GM19099 (cell line): Measurements from ENCODE around the gene SAXO1.

ENCODE experiments used
- POLR2A ChIP-seq: IDR thresholded peaks from 3 replicates; pipeline ENCODE4 v1.6.1; 2011; ENCODE audit warnings: low read depth; ENCODE audit not compliant: insufficient read length; ENCODE audit errors: extremely low read depth

The SAXO1 gene

DNA sequence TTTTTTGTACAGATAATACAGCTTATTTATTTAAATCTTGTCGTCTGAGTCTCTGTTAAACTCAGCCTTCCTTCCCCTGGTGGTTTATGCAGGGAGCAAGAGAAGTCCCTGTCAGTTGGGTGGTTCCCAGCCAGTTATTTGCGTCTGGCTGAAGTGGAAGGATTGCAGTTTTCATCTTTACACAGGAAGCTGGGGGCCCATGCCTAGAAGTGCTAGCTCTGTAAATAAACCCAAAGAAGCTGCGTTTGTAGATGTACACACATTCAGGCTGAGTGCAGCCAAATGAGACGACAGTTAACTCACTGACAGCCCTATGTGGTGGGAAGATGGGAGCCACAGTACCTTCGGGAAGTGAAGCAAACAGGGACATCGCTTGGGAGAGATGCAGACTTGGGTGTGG is 122.1 kb downstream of the SAXO1 start:
- no peak for TF ChIP-seq POLR2A

GRCh38 chr9:18910435-18910834 is 122.6 kb downstream of the SAXO1 start:
- no peak for TF ChIP-seq POLR2A

DNA sequence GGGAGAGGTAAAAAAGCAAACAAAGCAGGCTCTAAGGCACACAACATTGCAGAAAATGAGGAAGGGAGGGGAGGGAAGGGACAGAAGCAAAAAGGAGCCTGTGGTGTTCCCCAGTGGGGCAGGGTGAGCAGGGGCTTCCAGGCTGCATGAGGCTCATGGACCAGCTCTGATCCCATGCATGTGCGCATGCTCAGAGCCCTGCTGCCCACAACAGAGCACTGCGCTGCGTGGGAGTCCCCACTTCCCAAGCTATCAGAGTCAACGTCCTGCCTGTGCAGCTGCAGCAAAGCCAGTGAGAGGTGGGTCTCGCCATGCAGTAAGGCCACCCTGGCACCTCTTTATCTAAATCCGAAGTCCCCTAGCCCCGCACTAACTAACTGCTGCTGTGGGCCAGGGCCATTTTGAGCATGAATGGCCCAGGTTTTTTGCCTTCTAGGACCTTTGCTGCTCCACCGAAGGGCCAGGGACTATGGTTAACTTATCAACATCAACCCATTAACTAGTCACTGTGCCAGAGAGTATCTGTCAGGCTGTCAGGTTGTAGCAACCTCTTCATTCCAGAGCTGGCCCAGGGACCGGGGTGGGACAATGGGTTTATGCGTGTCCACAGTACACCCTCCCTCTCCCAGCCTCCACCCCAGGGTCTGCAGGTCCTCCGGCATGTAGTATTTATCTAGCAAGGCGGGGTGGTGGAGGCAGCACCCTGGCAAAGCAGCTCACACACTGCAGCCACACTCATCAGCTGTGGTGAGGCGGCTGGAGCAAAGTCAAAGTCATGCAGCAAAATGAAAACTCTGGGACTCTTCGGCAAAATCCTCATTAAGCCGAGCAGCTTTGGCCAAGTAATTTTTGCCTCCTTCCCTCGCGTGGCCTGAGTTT is 123.6 kb downstream of the SAXO1 start:
- no peak for TF ChIP-seq POLR2A

DNA sequence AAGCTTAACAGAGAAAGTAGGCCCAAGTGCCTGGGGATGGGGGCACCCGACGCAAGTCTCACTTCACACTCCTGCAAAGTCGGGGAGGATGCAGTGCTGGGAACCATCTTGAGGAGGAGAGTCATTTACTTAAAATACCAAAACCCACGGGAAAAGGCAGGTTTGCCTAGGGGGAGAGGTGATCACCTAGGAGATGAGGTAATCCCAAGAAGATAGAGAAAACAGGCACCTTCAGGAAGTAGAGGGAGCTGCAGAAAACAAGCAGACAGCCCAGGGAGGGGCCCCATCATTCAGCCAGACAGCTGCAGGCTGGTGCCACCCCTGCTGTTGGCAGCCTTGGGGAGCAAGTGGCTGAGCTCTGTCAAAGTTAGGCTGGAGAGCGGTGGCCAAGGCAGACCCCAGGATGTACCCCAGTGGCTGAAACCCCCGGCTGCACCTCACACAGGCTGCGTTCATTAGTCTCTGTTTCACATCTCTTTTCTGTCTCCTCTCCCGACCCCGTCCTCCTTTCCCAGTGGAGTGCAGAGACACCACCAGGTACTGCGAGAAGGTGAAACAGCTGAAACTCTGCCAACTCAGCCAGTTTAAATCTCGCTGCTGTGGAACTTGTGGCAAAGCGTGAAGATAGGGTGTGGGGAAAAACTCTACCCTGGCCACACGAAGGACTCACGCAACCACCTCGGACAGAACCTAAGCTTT is 124.9 kb downstream of the SAXO1 start:
- TF ChIP-seq POLR2A: no peak

DNA sequence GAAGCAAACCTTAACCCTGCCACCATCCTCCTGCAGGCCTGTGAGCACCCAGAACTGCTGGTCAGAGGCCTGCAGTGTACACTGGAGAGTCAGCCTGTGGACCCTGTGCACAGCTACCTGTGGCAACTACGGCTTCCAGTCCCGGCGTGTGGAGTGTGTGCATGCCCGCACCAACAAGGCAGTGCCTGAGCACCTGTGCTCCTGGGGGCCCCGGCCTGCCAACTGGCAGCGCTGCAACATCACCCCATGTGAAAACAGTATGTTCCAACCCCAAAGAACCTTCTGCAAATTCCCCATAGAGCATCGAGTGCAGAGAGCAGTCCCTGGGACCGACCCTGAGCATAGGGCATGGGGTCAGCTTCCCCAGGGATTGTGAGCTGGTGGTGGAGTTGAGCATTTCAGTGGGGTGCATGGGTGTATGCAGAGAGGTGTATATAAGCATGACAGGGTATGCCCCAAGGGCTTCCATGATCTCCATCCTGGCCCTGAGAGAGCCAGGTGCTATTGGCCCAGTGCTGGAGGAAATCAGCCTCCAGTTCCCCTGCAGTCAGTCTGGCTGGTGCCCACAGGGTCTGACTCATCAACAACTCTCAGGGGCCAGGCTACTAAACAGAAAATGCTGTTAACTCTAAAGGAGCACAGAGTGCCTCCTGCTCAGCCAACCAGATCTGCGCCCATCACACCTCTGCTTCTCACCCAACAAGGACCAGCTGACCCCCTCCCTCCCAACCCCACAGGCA is 126.2 kb downstream of the SAXO1 start:
- no peak for TF ChIP-seq POLR2A

- no peak for TF ChIP-seq POLR2A
Measured at GRCh38 chr9:18905883-18906629, 127.0 kb downstream of the SAXO1 start.

GRCh38 chr9:18905028-18905882 is 127.8 kb downstream of the SAXO1 start:
- no peak for TF ChIP-seq POLR2A

DNA sequence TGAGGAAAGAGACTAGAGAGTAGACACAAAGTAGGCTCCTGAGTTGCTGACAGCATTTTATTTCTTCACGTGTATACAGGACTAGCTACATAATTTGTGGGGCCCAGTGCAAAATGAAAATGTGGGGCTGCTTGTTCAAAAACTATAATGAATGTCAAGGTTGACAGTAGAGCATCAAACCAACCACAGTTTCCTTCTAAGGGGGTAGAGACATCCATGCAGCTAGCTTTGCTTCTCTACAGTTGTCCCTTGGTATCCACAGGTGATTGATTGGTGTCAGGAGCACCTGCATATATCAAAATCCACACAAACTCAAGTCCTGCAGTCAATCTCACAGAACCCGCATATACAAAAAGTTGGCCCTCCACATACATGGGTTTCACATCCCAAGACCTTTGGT is 129.6 kb downstream of the SAXO1 start:
- no peak for TF ChIP-seq POLR2A

DNA sequence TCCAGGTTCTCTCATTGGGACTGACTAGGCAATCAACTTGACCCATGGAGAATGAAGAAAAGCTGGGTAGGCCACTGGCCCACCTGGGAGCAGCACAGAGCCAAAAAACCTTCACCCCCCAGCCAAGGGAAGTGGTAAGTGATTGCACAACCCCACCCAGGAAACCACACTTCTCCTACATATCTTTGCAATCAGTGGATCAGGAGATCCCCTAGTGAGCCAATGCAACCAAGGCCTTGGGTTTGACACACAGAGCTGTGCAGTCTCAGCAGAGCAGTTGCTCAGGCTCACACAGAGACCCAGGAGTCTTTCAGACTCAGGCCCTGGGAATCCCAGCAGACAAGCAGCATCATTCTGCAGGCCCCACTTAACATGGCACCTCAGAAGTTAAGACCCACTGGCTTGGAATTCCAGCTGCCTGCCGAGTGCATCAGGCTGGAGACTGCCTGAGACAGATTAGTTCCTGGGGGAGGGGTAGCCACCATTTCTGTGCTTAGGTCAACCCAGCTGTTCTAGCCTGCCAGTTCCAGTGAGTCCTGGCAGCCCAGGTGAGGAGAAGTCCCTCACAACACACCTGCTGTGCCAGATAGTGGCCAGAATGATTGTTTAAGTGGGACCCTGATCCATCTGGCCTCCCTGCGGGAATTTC is 136.4 kb downstream of the SAXO1 start:
- TF ChIP-seq POLR2A: no peak

DNA sequence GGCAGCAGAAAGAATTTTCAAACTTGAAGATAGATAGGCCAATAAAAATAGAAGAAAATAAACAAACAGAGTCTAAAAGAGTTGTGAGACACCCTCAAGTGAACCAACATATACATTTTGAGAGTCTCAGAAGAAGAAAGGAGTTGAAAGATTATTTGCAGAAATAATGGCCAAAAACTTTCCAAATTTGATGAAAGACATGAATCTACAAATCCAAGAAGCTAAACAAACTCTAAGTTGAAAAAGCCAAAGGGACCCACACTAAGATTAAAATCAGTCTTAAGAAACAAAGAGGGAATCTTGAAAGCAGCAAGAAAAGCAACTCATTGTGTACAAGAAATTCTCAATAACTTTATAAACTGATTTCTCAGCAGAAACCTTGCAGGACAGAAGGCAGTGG is 137.0 kb downstream of the SAXO1 start:
- no peak for TF ChIP-seq POLR2A

DNA sequence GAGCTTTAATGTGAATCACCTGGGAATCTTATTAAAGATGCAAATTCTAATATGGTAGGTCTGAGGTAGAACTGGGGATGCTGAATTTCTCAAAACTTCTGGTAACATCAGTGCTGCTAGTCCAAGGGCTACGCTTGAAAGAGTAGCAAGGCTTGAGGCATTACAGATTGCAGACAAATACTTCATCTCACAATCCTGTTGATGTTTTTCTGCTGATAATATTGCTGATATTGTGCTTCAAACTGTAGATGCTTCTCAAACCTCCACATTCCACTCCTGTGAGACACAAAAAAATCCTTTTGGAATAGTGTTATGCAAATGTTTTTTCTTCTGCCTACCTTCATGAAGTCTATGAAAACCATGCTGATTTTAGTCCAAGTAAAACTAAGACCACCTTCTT is 139.5 kb downstream of the SAXO1 start:
- no peak for TF ChIP-seq POLR2A

- no peak for TF ChIP-seq POLR2A
Measured at GRCh38 chr9:18893046-18893445, 140.0 kb downstream of the SAXO1 start.

GRCh38 chr9:18891946-18892670 is 140.9 kb downstream of the SAXO1 start:
- no peak for TF ChIP-seq POLR2A
